GM23338 (cell line): Measurements from ENCODE around the gene GNA15.

Experiments used
- CREB1 ChIP-seq: fragments of 250-450 bp; sonication (Bioruptor Pico); IDR thresholded peaks from 2 replicates; pipeline ENCODE4 v1.5.0; 2020; ENCODE audit warnings: low read depth, mild to moderate bottlenecking, moderate library complexity
- CTCF ChIP-seq, 2 experiments: fragments of 200-600 bp in 1 of 2; sonication (generic) in 1 of 2; conservative IDR thresholded peaks; 2 replicates each; pipeline versions ENCODE4 v1.5.1 to v1.6.1; 2016 to 2017; ENCODE audit warnings: antibody characterized with exemption in 2 of 2, low read depth in 2 of 2, mild to moderate bottlenecking in 2 of 2, moderate library complexity in 1 of 2
- EZH2 ChIP-seq: fragments of 200-600 bp; sonication (generic); IDR thresholded peaks from one replicate; pipeline ENCODE4 v1.8.0; 2017; ENCODE audit warnings: antibody characterized with exemption, mild to moderate bottlenecking, low read depth; ENCODE audit not compliant: unreplicated experiment
- JUNB ChIP-seq: IDR thresholded peaks from one replicate; pipeline ENCODE4 v1.6.1; 2016; ENCODE audit warnings: antibody characterized with exemption; ENCODE audit not compliant: unreplicated experiment
- POLR2AphosphoS5 ChIP-seq: IDR thresholded peaks from 2 replicates; pipeline ENCODE4 v1.6.1; 2016; ENCODE audit warnings: antibody characterized with exemption, low read depth
- STAT1 ChIP-seq: IDR thresholded peaks from one replicate; pipeline ENCODE4 v1.6.1; 2016; ENCODE audit warnings: antibody characterized with exemption; ENCODE audit not compliant: unreplicated experiment
- ZNF114 ChIP-seq: fragments of 250-450 bp; sonication (Bioruptor Pico); IDR thresholded peaks from 2 replicates; pipeline ENCODE4 v1.5.0; 2020; ENCODE audit warnings: mild to moderate bottlenecking, moderate library complexity
- ZNF331 ChIP-seq: fragments of 250-450 bp; sonication (Bioruptor Pico); IDR thresholded peaks from 2 replicates; pipeline ENCODE4 v1.5.0; 2020; ENCODE audit warnings: low read depth, mild to moderate bottlenecking, moderate library complexity
- TF ChIP-seq, protein P1 (sequence below): IDR thresholded peaks from one replicate; pipeline ENCODE4 v1.6.1; 2018; ENCODE audit warnings: antibody characterized with exemption; ENCODE audit not compliant: unreplicated experiment
- TF ChIP-seq, protein P2 (sequence below): IDR thresholded peaks from 2 replicates; pipeline ENCODE4 v1.6.1; 2016; ENCODE audit warnings: antibody characterized with exemption

DNA sequence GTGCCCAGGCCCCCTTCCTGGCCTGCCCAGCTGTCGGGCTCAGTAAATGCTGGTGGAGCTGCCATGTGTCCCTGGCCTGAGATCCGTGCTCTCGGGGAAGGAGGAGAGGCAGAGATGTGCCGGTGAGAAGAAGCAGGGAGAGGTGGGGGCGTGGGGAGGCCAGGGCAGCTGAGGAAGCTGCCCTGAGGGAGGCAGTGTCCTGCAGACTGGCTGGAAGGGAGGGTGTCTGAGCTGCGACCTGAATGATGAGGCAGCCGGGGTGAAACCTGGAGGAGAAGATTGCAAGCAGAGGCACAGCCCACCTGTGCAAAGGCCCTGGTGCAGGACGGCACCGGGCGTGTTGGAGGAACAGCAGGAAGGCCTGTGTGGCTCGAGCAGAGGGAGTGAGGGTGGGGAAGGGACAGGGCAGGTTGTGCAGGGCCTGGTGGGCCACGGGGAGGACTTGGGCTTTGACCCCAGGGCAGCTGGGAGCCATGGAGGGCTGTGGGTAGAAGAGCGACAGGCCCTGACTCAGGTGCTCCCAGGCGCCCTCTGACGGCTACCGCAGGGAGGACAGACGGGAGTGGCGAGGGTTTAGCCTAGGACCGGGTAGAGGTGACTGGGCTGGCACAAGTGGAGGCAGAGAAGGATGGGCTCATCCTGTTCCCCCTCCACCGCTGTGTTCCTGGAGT, 74.6 kb downstream of the GNA15 start:
- TF ChIP-seq CTCF (conservative IDR thresholded peaks at IDR 0.05; ENCODE audit: low read depth in 2 of 2) (peak; percentile 65 to 80), JUNB (no peak), EZH2 (no peak), CREB1 (CRISPR knock-in tag) (no peak), POLR2AphosphoS5 (no peak; the same call in 1 of the 2 replicates), ZNF331 (no peak), ZNF114 (CRISPR knock-in tag) (no peak), STAT1 (no peak)
- TF ChIP-seq, protein P1, sequence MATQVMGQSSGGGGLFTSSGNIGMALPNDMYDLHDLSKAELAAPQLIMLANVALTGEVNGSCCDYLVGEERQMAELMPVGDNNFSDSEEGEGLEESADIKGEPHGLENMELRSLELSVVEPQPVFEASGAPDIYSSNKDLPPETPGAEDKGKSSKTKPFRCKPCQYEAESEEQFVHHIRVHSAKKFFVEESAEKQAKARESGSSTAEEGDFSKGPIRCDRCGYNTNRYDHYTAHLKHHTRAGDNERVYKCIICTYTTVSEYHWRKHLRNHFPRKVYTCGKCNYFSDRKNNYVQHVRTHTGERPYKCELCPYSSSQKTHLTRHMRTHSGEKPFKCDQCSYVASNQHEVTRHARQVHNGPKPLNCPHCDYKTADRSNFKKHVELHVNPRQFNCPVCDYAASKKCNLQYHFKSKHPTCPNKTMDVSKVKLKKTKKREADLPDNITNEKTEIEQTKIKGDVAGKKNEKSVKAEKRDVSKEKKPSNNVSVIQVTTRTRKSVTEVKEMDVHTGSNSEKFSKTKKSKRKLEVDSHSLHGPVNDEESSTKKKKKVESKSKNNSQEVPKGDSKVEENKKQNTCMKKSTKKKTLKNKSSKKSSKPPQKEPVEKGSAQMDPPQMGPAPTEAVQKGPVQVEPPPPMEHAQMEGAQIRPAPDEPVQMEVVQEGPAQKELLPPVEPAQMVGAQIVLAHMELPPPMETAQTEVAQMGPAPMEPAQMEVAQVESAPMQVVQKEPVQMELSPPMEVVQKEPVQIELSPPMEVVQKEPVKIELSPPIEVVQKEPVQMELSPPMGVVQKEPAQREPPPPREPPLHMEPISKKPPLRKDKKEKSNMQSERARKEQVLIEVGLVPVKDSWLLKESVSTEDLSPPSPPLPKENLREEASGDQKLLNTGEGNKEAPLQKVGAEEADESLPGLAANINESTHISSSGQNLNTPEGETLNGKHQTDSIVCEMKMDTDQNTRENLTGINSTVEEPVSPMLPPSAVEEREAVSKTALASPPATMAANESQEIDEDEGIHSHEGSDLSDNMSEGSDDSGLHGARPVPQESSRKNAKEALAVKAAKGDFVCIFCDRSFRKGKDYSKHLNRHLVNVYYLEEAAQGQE, result no peak
- TF ChIP-seq, protein P2, sequence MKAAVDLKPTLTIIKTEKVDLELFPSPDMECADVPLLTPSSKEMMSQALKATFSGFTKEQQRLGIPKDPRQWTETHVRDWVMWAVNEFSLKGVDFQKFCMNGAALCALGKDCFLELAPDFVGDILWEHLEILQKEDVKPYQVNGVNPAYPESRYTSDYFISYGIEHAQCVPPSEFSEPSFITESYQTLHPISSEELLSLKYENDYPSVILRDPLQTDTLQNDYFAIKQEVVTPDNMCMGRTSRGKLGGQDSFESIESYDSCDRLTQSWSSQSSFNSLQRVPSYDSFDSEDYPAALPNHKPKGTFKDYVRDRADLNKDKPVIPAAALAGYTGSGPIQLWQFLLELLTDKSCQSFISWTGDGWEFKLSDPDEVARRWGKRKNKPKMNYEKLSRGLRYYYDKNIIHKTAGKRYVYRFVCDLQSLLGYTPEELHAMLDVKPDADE, result no peak
